Skin of body (tissue), 2 donors: ENCODE data around the gene TNKS1BP1. TPM values are rescaled to one million over a fixed set of nuclear protein-coding genes. Genes with fewer than 3 reads are reported as not detected.
"Not testable (repeated sequence)": the region's sequence is repeated elsewhere in the genome, so short reads cannot be mapped to it uniquely, and the experiment has no call there.

Source experiments
- DNase-seq: peaks from one replicate; lab custom pipeline; 2025; lab: John Stamatoyannopoulos, UW
- total RNA-seq: library from RNA; depleted of rRNA; stranded (reverse); fragments of >200 nt; gene quantifications from one replicate; pipeline ENCODE4 v1.2.3, GENCODE V29; 2014

TNKS1BP1 gene
- total RNA-seq, 1 donor from 2014 or later = 81.0 TPM

DNA sequence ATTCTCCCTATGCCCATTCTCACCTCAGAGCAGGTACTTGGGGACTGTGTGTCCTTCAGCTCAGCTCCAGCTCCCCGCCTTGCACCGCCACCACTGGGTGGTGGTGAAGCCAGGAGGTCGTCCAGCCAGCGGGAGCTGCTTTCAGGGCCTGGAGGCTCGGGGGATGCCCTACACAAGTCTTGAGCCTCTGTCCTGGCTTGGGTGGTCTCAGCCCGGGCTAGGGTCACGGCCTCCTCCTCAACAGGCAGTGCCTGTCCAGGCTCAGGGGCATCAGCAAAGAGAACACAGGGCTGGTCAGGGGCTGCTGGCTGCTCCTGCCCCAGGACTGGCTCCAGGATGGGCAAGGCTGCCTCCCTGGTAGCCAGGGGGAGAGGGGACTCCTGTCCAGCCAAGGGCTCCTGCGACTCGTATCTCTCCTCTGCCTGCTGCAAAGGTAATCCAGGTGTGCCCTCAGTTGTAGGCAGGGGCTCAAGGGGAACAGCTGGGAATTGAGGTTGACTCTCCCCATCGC is 12.2 kb downstream of the TNKS1BP1 start:
- DNase-seq = no peak

DNA sequence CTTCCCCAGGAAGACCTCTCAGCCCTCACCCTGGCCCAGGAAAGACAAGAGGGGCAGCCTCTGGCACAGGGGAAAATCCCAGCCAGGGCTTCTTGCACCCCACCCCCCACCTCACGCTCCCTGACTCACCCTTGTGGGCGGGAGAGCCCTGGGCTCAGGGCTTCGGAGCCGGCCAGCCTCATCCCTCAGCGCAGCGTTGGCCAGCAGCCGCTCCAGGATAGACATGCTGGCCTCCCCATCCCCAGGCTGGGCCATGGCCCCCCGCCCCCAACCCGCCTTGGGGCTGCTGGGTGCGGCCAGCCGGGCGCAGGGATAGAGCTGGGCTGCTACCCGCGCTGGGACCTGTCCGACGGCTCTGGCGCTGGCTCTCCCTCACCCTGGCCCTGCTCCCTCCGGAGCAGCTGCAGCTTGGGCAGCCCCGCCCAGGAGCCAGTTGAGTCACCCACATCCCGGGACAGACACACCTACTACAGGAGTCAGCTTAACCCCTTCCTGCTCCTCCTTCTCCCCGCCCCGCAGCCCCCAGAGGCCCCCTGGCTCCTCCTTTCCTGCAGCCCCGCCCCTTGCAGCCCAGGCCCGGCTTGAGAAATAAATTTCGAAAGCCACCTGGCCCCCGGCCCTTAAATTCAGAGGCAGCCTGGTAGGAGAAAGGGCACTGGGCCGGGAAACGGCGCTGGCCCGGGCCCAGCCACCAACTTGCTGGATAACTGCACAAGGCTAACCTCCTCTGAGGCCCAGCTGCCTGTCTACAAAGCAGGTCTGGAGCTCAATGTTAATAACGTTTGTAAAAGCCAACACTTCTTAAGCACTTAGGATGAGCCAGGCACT is 13.4 kb downstream of the TNKS1BP1 start:
- peak; percentile 78 for DNase-seq

GRCh38 chr11:57310630-57311086 is 14.1 kb downstream of the TNKS1BP1 start:
- peak; percentile 37 for DNase-seq

DNA sequence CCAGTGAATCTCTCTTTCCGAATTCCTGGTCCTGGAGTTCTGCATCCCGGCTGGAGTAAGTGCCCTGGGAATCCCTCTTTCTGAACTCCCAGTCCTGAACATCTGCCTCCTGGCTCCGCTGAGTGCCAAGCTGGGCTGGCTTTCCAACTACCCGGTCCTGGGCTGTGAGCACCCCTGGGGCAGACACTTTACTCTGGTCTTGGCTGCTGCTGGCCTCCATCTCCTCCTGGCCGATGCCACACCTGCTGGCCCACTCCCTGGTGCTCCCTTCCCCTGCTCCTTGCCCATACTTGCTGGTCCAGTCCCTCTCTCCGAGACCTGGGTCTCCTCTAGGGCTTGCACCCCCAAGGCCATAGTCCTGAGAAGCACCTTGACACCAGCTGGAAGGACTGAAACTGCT is 14.7 kb downstream of the TNKS1BP1 start:
- DNase-seq = no peak

GRCh38 chr11:57309106-57310059 is 15.4 kb downstream of the TNKS1BP1 start:
- no peak for DNase-seq

DNA sequence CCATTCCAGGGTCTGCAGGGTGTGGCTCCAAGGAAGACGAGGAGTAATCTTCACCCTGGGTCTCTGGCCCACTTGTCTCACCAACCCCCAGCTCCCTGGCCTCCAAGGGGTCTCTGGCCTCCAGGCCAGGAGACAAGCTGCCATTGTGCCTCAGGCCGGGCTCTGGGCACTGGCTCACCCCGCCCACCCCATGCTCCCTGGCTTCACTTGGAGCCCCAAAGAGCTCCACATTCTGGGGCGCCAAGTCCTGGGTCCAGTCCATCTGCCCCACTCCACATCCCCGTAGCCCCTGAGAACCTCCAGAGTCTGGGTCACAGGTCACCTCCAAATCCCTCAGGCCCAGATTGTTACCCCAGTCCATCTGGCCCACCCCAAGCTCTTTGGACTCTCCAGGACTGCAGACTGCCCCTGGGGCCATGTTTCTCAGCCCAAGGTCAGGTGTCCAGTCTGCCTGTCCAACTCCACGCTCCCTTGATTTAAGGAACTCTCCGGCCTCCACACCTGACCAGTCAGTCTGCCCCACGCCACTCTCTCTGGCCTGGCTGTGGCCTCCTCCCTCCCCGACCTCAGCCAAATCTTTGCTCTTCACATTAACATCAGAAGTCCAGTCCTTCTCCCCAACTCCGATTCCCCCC is 16.2 kb downstream of the TNKS1BP1 start:
- DNase-seq = no peak

GRCh38 chr11:57307666-57308270 is 17.0 kb downstream of the TNKS1BP1 start:
- no peak for DNase-seq

GRCh38 chr11:57306940-57307565 is 17.7 kb downstream of the TNKS1BP1 start:
- DNase-seq = no peak

- DNase-seq = no peak
These were observed 18.4 kb downstream of the TNKS1BP1 start for GRCh38 chr11:57306161-57306876.

DNA sequence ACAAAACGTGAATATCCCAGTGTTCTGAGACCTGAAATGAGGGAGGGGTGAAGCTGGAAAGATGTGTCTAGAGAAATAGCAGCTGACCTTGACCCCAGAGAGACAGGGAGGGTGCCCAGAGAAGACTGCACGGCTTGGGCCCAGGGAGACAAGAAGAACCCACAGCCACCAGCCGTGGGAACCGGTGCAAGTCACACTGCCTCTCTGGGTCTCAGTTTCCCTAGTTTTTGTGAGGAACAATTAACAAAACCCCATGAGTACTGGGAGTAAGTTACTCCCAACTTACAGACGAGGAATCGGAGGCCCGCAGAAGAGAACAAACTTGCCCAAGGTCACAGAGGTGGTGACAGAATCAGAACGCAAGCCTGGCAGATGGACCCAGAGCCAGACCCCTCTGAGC is 19.2 kb downstream of the TNKS1BP1 start:
- no peak for DNase-seq

- no peak for DNase-seq
These were observed 20.7 kb downstream of the TNKS1BP1 start for GRCh38 chr11:57303990-57304579.

DNA sequence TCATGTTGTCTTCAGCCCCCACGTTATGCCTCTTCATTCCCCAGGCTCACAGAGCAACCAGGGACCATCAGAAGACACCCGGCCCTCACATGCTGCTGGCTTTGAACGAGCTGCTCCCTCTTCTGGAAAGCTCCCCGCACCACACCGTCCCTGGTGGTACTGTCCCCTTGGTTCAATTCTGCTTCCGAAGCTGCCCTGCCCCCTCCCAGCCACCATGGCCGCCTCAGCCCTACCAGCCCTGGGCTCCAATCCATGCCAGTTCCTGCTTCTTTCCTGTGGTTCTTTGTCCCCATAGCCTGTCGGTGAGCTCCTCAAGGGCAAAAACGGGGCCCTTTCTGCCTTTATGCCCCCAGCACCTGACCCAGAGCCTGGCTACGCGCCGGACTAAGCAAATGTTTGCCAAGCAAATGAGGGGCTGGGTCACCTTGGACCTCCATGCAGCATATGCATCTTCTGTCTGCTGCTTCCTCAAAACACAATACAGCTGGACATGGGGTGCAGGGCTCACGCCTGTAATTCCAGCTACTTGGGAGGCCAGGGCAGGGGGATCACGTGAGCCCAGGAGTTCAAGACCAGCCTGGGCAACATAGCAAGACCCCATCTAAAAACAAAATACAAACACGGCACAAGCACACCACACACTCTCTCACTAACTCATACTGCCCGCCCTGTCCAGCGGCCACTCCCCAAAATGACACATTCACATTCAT is 21.3 kb downstream of the TNKS1BP1 start:
- DNase-seq = no peak

DNA sequence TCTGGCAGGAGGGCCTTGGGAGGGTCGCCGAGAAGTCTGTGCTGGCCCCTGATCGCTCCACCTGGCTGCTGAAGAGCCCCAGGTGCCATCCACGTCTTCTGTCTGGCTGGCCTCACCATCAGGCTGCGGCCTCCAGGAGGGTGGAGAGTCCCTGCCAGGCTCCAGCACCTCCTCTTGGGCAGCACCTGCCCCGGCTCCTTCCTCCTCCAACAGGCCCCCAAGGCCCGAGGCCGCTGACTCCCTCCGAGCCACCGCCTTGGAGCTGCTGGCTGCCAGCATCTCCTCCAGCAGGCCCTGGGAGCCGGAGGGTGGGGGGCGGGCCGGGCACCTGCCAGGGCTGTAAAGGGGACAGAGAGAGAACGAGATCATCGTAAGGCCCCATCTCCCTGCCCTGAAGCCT is 22.3 kb downstream of the TNKS1BP1 start:
- no peak for DNase-seq

DNA sequence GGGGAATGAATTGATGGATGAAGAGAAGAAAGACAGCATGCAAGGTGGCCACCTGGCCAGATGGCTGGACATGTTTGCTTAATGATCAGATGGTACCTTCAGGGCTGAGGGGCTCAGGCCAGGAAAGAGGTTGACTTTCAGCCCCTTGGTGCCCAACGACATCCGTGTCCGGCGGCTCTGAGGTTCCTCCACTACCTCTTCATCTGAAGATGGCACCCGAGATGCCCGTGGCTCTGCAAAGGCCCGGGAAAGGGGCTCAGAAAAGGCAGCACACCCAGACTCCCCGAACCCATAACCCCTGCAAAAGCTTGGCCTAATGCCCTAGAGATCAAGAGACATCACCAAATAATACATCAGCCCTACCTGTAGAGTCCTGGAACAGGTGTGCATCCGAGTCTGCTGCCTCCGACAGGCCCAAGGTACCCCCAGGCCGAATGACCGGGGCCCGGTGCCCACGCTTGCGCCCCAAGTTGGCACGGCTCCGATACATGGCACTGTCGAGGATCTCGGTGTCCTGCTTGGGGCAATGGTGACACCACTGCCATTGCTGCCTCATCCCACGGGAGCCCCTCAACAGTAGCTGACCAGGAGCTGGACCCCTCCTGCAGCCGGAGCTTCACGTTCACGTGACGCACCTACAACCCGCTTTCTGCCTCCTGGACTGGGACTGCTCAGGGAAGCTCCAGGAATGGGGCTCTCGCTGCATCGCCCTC is 22.9 kb downstream of the TNKS1BP1 start:
- DNase-seq = no peak

DNA sequence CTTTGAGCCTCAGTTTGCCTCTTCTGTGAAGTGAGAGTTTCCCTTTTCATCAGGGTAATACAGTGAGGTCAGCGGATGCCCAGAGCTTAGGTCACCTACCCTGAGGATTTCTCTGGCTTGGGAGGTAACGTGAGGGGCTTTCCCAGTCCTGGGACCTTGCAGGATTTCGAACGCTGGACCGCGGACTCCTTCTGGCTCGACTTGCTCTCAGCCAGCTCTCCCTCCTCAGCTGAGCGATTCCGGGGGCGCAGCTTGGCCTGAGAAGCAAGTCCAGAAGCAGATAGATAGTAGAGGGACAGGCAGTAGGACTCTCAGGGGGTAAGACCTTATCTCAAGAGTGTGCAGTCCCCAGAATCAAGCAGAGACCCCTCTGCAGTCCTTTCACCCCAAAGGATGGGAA is 24.0 kb downstream of the TNKS1BP1 start:
- no peak for DNase-seq

GRCh38 chr11:57299150-57299737 is 25.5 kb downstream of the TNKS1BP1 start:
- no peak for DNase-seq

GRCh38 chr11:57297221-57297620 is 27.5 kb downstream of the TNKS1BP1 start:
- DNase-seq = no peak

DNA sequence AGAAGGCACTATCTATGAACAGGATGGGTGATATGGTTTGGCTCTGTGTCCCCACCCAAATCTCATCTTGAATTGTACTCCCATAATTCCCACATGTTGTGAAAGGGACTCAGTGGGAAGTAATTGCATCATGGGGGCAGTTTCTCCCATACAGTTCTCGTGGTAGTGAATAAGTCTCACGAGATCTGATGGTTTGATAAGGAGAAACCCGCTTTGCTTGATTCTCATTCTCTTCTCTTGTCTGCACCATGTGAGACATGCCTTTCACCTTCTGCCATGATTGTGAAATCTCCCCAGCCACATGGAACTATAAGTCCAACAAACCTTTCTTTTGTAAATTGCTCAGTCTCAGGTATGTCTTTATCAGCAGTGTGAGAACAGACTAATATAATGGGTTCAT is 28.5 kb downstream of the TNKS1BP1 start:
- not testable (repeated sequence) for DNase-seq
